DOHH2 (cell line): ENCODE data around the gene SLC25A25.

Experiments used
- CTCF ChIP-seq: fragments of 200-600 bp; sonication (generic); IDR thresholded peaks from one replicate; pipeline ENCODE4 v1.5.1; 2014; ENCODE audit warnings: antibody characterized with exemption, mild to moderate bottlenecking, low read depth, low read length; ENCODE audit not compliant: poor library complexity, severe bottlenecking
- EZH2phosphoT487 ChIP-seq: fragments of 200-600 bp; sonication (generic); IDR thresholded peaks from 2 replicates; pipeline ENCODE4 v1.6.1; 2017; ENCODE audit warnings: borderline replicate concordance, mild to moderate bottlenecking, antibody characterized with exemption, low read length, moderate library complexity, mixed read lengths

- TF ChIP-seq CTCF, result no peak
- TF ChIP-seq EZH2phosphoT487, result no peak
These were observed 9.9 kb downstream of the SLC25A25 start for GRCh38 chr9:128077847-128078503.
